Naive thymus-derived CD4-positive, alpha-beta T cell (primary cell): Measurements from ENCODE around the gene DDX10. TPM values are rescaled to one million over a fixed set of nuclear protein-coding genes. Genes with fewer than 3 reads are reported as not detected.
A peak's percentile ranks its signal among the peaks of the same experiment; 100 is the strongest.

ENCODE experiments used
- ATAC-seq: fragments of 150-1000 bp; cut with Tn5 transposase; 2 replicates; pipeline ENCODE4 v1.10.0; 2021; ENCODE audit warnings: mild to moderate bottlenecking, moderate library complexity
- CTCF ChIA-PET: fragments of 350-600 bp; sonication (Branson Sonifier 250); formaldehyde crosslinking; loops from one replicate; lab custom pipeline; 2021; ENCODE audit warnings: antibody characterized with exemption; lab: Charles Lee
- POLR2A ChIA-PET: fragments of 350-600 bp; sonication (Branson Sonifier 250); formaldehyde crosslinking; loops from one replicate; lab custom pipeline; 2021; ENCODE audit warnings: antibody characterized with exemption, inconsistent platforms; lab: Charles Lee
- DNase-seq, 9 donors: peaks; one replicate each; pipeline versions ENCODE4 v3.0.0 to v3.0.0-alpha.2; 2020 to 2022; ENCODE audit warnings: mixed read lengths in 1 of 9
- H3K27ac ChIP-seq: one replicate; pipeline ENCODE4 v1.7.0; 2013; ENCODE audit warnings: mild to moderate bottlenecking, low read depth, low read length, moderate library complexity
- H3K27me3 ChIP-seq, 2 donors: one replicate each; pipeline ENCODE4 v1.7.0; 2013; ENCODE audit warnings: low read length in 2 of 2, mild to moderate bottlenecking in 2 of 2, moderate library complexity in 2 of 2; ENCODE audit not compliant: control insufficient read depth in 2 of 2, insufficient read depth in 2 of 2
- H3K36me3 ChIP-seq, 3 experiments: 1 replicate in 2 of 3; 2 replicates in 1 of 3; pipeline ENCODE4 v1.7.0; 2013; ENCODE audit warnings: low read length in 3 of 3, mild to moderate bottlenecking in 3 of 3, moderate library complexity in 1 of 3; ENCODE audit not compliant: insufficient read depth in 3 of 3, control insufficient read depth in 2 of 3
- H3K4me1 ChIP-seq, 2 donors: one replicate each; pipeline ENCODE4 v1.7.0; 2013; ENCODE audit warnings: low read length in 2 of 2, mild to moderate bottlenecking in 2 of 2, moderate library complexity in 1 of 2; ENCODE audit not compliant: control insufficient read depth in 2 of 2, insufficient read depth in 2 of 2
- H3K4me3 ChIP-seq: 2 replicates; pipeline ENCODE4 v1.7.0; 2013; ENCODE audit warnings: mild to moderate bottlenecking, low read length
- H3K9me3 ChIP-seq, 3 experiments: 1 replicate in 2 of 3; 2 replicates in 1 of 3; pipeline ENCODE4 v1.7.0; 2013; ENCODE audit warnings: low read length in 3 of 3; ENCODE audit not compliant: control insufficient read depth in 2 of 3
- H3K27ac Mint-ChIP-seq, 9 donors: one replicate each; pipeline ENCODE4 v1.8.0; 2020 to 2022; ENCODE audit warnings: mixed read lengths in 9 of 9, mild to moderate bottlenecking in 8 of 9, moderate library complexity in 5 of 9, inconsistent platforms in 2 of 9
- H3K27me3 Mint-ChIP-seq, 5 donors: one replicate each; pipeline ENCODE4 v1.8.0; 2021 to 2022; ENCODE audit warnings: mixed read lengths in 5 of 5, mild to moderate bottlenecking in 1 of 5
- H3K36me3 Mint-ChIP-seq, 5 donors: one replicate each; pipeline ENCODE4 v1.8.0; 2020 to 2022; ENCODE audit warnings: mixed read lengths in 5 of 5, mild to moderate bottlenecking in 3 of 5, inconsistent platforms in 1 of 5
- H3K4me1 Mint-ChIP-seq, 7 donors: one replicate each; pipeline ENCODE4 v1.8.0; 2020 to 2022; ENCODE audit warnings: mixed read lengths in 7 of 7, mild to moderate bottlenecking in 3 of 7, inconsistent platforms in 1 of 7
- H3K4me3 Mint-ChIP-seq, 10 donors: one replicate each; pipeline ENCODE4 v1.8.0; 2020 to 2022; ENCODE audit warnings: mild to moderate bottlenecking in 10 of 10, mixed read lengths in 10 of 10, moderate library complexity in 6 of 10, inconsistent platforms in 2 of 10
- H3K9me3 Mint-ChIP-seq, 11 donors: one replicate each; pipeline ENCODE4 v1.8.0; 2020 to 2022; ENCODE audit warnings: mixed read lengths in 11 of 11, mild to moderate bottlenecking in 4 of 11, inconsistent platforms in 1 of 11, moderate library complexity in 1 of 11
- intact Hi-C, 2 donors: fragments of 100-400 bp; cut with micrococcal nuclease; formaldehyde crosslinking; loops; one replicate each; pipeline ENCODE4 v1.15.1; 2023
- polyA plus RNA-seq, 2 donors: library from polyadenylated mRNA; unstranded; fragments of 300-500 nt; fragmentation: Illumina TruSeq; gene quantifications; one replicate each; pipeline ENCODE4 v1.2.3, GENCODE V29; 2021
- total RNA-seq, 6 experiments: library from RNA in 5 of 6; stranded (reverse) in 5 of 6; gene quantifications; 1 replicate in 5 of 6; 2 replicates in 1 of 6; pipeline ENCODE4 v1.2.3 and lab custom pipeline; 2021 to 2026

DDX10 gene
- total and polyA plus RNA-seq, 7 experiments from 2014 or later, result 14.8 to 34.6 (median 22.4) TPM

DNA sequence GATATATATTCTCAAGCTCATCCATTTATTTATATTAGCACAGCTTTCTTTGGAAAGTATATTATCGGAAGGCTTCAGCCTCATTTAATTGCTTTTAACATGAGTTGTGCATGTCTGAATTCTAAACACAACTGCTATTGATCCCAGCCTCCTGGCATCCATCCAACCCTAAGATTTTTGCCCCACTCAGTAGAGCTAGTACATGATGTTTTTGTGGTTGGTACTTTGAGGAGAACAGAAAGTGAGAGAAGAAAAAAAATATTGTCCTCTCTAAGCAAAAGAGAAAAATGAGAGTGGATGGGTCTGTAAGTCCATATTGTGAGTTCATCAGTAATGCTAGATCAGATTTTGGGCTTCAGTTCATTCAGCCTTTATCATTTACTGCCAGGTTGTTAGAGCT lies 198.7 kb downstream of the DDX10 start:
- ATAC-seq, result no peak
- DNase-seq, result no peak
- no peaks in the 10 kb centered on the region for H3K27me3 Mint-ChIP-seq
- H3K27ac Mint-ChIP-seq, result peak overlapping the region in 1 of 9 donors; percentile 23
- H3K4me3 Mint-ChIP-seq, result no peak overlapping the region
- H3K27me3 ChIP-seq, result no peaks in the 10 kb centered on the region
- ChIA-PET CTCF (no interaction called here), POLR2A (no interaction called here)
- peaks cover 2 to 27% (median 12%) of the 10 kb centered on the region in 5 donors for H3K36me3 Mint-ChIP-seq
- no peaks in the 10 kb centered on the region for H3K9me3 Mint-ChIP-seq
- no peak overlapping the region for H3K27ac ChIP-seq
- H3K4me1 ChIP-seq, result no peaks in the 10 kb centered on the region
- no peak overlapping the region for H3K4me3 ChIP-seq
- H3K4me1 Mint-ChIP-seq, result peaks cover 7 to 26% (median 17%) of the 10 kb centered on the region in 7 donors
- H3K36me3 ChIP-seq, result no peaks in the 10 kb centered on the region
- no peaks in the 10 kb centered on the region for H3K9me3 ChIP-seq
- intact Hi-C loops, result no loop called here

DNA sequence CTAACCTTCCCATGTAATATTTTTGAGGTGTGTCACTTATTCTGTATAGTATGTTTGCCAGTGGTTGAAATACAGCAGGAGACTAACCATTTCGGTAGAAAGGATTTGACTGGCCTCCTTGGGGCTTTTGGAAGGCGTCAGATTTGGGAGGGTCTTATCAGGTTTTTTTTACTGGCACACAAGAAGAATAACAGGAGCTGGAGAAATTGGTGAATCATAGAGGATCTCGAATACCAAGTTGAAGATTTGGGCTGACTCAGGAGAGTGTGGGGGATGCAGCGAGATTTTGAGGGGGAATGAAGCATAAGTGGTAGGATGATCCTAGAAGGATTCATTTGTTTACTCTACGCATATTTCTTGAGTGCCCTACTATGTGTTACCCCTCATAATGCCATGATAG lies 200.5 kb downstream of the DDX10 start:
- H3K9me3 Mint-ChIP-seq, result no peaks in the 10 kb centered on the region
- Histone ChIP-seq H3K4me3 (no peak overlapping the region), H3K9me3 (no peaks in the 10 kb centered on the region), H3K27me3 (no peaks in the 10 kb centered on the region), H3K36me3 (no peaks in the 10 kb centered on the region), H3K27ac (no peak overlapping the region), H3K4me1 (no peaks in the 10 kb centered on the region)
- intact Hi-C loops, result no loop called here
- H3K4me3 Mint-ChIP-seq, result no peak overlapping the region
- no peak for ATAC-seq
- no peak for DNase-seq
- peak overlapping the region in 1 of 9 donors; percentile 29 for H3K27ac Mint-ChIP-seq
- peaks cover 7 to 27% (median 18%) of the 10 kb centered on the region in 7 donors for H3K4me1 Mint-ChIP-seq
- no peaks in the 10 kb centered on the region for H3K27me3 Mint-ChIP-seq
- ChIA-PET POLR2A (no interaction called here), CTCF (no interaction called here)
- peaks cover 0 to 22% (median 5%) of the 10 kb centered on the region in 5 donors for H3K36me3 Mint-ChIP-seq

DNA sequence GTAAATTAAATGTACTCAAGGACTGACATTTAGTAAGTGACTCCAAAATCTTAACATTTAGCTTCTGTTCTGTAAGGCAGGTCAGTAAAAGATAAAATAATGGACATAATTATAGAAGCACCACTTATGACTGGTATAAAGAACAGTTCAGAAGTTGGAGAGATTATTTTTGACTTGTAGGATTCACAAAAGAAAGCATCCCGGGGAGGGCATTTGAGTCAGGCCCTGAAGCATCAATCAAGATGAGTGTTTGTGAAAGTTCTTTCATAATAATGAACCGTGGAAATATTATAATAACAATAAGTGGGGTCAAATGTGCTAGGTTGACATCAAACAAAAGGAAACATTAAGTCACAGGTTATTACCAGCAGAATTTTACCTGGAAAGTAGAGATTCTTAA lies 201.9 kb downstream of the DDX10 start:
- DNase-seq (no peak), ATAC-seq (no peak)
- no peaks in the 10 kb centered on the region for H3K27me3 ChIP-seq
- Mint-ChIP-seq H3K4me3 (no peak overlapping the region), H3K4me1 (peaks cover 5 to 30% (median 18%) of the 10 kb centered on the region in 7 donors), H3K36me3 (peaks cover 0 to 17% (median 0%) of the 10 kb centered on the region in 5 donors), H3K27ac (no peak overlapping the region), H3K9me3 (no peaks in the 10 kb centered on the region), H3K27me3 (no peaks in the 10 kb centered on the region)
- H3K27ac ChIP-seq, result no peak overlapping the region
- no peaks in the 10 kb centered on the region for H3K36me3 ChIP-seq
- CTCF ChIA-PET, result no interaction called here
- no peak overlapping the region for H3K4me3 ChIP-seq
- intact Hi-C loops, result no loop called here
- POLR2A ChIA-PET, result no interaction called here
- no peaks in the 10 kb centered on the region for H3K9me3 ChIP-seq
- H3K4me1 ChIP-seq, result no peaks in the 10 kb centered on the region

DNA sequence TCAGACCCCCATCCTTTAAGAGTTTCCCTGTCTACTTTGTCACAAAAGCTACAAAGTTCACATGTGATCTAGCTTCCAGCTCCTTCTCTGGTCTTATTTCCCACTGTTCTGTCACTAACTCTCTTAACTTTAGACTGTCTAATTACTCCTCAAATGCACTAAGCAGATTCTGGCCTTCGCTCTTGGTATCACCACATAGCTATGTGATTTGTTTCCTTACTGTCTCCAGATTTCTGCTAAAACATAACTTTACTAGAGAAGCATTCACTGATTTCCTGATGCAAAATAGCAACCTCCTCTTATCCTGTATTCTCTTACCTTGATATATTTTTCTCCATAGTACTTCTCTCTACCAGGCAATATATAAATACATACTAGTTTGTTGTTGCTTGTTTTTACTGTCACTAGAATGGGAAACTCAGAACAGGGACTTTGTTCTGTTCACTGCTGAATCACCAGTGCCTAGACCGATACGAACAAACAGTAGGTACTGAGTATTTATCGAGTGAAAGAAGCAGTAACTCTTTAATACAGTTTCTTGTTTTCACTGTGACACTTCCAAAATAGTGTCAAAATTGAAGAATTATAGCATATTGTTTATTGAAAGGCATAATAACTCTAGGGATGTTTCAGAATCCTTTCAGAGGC lies 205.6 kb downstream of the DDX10 start:
- H3K4me3 Mint-ChIP-seq, result no peak overlapping the region
- no peak overlapping the region for H3K27ac Mint-ChIP-seq
- H3K9me3 ChIP-seq, result no peaks in the 10 kb centered on the region
- H3K27me3 ChIP-seq, result no peaks in the 10 kb centered on the region
- intact Hi-C loops, result loop anchor here (1.0 to 2.0 kb wide), 3 partner anchors 82 to 172 kb away; no protein-coding TSS in a partner anchor
- H3K27me3 Mint-ChIP-seq, result no peaks in the 10 kb centered on the region
- H3K9me3 Mint-ChIP-seq, result no peaks in the 10 kb centered on the region
- H3K36me3 ChIP-seq, result no peaks in the 10 kb centered on the region
- no peak for DNase-seq
- CTCF ChIA-PET, result interaction anchor here (1.2 to 1.4 kb wide), 2 partner anchors 10 to 172 kb away, joined by 3 to 4 read pairs; no protein-coding TSS in a partner anchor
- peaks cover 0 to 13% (median under 1%) of the 10 kb centered on the region in 5 donors for H3K36me3 Mint-ChIP-seq
- ATAC-seq, result no peak
- no peaks in the 10 kb centered on the region for H3K4me1 ChIP-seq
- POLR2A ChIA-PET, result no interaction called here
- no peak overlapping the region for H3K4me3 ChIP-seq
- peaks cover 0 to 21% (median 8%) of the 10 kb centered on the region in 7 donors for H3K4me1 Mint-ChIP-seq
- no peak overlapping the region for H3K27ac ChIP-seq

GRCh38 chr11:108871152-108871551 lies 206.3 kb downstream of the DDX10 start:
- ATAC-seq, result no peak
- intact Hi-C loops, result loop anchor here (1.0 to 2.0 kb wide), 3 partner anchors 82 to 173 kb away; no protein-coding TSS in a partner anchor

GRCh38 chr11:108871867-108872266 lies 207.0 kb downstream of the DDX10 start:
- Histone ChIP-seq H3K4me1 (no peaks in the 10 kb centered on the region), H3K4me3 (no peak overlapping the region), H3K27me3 (no peaks in the 10 kb centered on the region), H3K9me3 (no peaks in the 10 kb centered on the region), H3K27ac (no peak overlapping the region), H3K36me3 (no peaks in the 10 kb centered on the region)
- ChIA-PET POLR2A (no interaction called here), CTCF (interaction anchor here (1.2 kb wide), 1 partner anchor 9 kb away, joined by 3 read pairs; no protein-coding TSS in a partner anchor)
- H3K4me3 Mint-ChIP-seq, result no peak overlapping the region
- peaks cover 0 to 16% (median 0%) of the 10 kb centered on the region in 5 donors for H3K36me3 Mint-ChIP-seq
- peaks cover 0 to 21% (median 7%) of the 10 kb centered on the region in 7 donors for H3K4me1 Mint-ChIP-seq
- ATAC-seq, result no peak
- H3K9me3 Mint-ChIP-seq, result no peaks in the 10 kb centered on the region
- H3K27ac Mint-ChIP-seq, result no peak overlapping the region
- intact Hi-C loops, result loop anchor here (1.0 to 2.0 kb wide), 3 partner anchors 83 to 174 kb away; no protein-coding TSS in a partner anchor
- H3K27me3 Mint-ChIP-seq, result no peaks in the 10 kb centered on the region
- no peak for DNase-seq

More at GRCh38 chr11:108871152-108871551, 206.3 kb downstream of the DDX10 start:
- H3K4me3 Mint-ChIP-seq, result no peak overlapping the region
- peaks cover 0 to 15% (median 0%) of the 10 kb centered on the region in 5 donors for H3K36me3 Mint-ChIP-seq
- peaks cover 0 to 21% (median 7%) of the 10 kb centered on the region in 7 donors for H3K4me1 Mint-ChIP-seq
- CTCF ChIA-PET, result interaction anchor here (1.2 to 1.4 kb wide), 2 partner anchors 9 to 173 kb away, joined by 3 to 4 read pairs; no protein-coding TSS in a partner anchor
- DNase-seq, result peak in 3 of 9 donors; percentile 10 to 22 (median 14)
- Histone ChIP-seq H3K4me1 (no peaks in the 10 kb centered on the region), H3K27ac (no peak overlapping the region), H3K36me3 (no peaks in the 10 kb centered on the region), H3K4me3 (no peak overlapping the region), H3K27me3 (no peaks in the 10 kb centered on the region), H3K9me3 (no peaks in the 10 kb centered on the region)
- POLR2A ChIA-PET, result no interaction called here
- H3K9me3 Mint-ChIP-seq, result no peaks in the 10 kb centered on the region
- H3K27ac Mint-ChIP-seq, result no peak overlapping the region
- no peaks in the 10 kb centered on the region for H3K27me3 Mint-ChIP-seq
